ENCODE data around the gene THTPA.
"Not testable (repeated sequence)": the region's sequence is repeated elsewhere in the genome, so short reads cannot be mapped to it uniquely, and the experiment has no call there.

Gene THTPA

DNA sequence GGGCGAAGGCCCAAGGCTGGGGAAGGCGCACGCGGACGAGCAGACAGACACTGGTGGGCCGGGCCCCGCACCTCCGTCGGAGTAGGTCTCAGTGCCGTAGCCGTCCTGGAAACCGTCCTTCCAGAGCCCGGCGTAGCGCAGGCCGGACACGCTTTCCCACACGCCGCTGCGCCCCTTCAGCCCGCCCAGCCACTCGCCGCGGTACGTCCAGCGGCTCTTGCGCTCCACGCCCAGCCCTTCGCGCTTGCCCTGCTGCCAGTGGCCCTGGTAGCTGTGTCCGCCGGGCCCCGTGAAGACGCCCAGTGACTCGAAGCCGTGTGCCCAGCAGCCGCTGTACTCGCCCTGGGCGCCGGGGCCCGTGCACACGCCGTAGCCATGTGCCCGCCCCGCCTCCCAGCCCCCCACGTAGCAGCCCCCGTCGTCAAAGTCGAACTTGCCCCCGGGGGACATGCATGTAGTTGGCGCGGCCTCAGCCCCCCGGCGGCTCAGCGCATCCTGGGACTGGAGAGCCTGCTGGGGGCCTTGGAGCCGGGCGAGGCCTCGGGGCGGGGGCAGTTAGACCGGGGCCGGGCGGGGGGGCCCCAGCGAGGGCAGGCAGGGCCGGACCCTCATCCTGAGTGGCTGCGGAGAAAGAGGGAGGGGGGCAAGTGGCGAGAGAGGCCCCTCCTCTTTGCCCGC lies 21.1 kb downstream of the THTPA start:
- Histone ChIP-seq H3K27ac (ENCODE audit: insufficient read depth, low read depth, low read length, poor library complexity, severe bottlenecking) (no peak overlapping the region), H3K27me3 (ENCODE audit: control insufficient read depth, insufficient read depth, low read length, poor library complexity, severe bottlenecking) (peaks cover 38% of the 10 kb centered on the region), H3K4me1 (ENCODE audit: control insufficient read depth, insufficient read depth, low read length) (peaks cover 15% of the 10 kb centered on the region), H3K9me3 (ENCODE audit: control insufficient read depth, low read length) (no peaks in the 10 kb centered on the region), H3K4me3 (ENCODE audit: insufficient read depth, low read depth, low read length) (peak overlapping the region; percentile 51), H3K36me3 (ENCODE audit: control insufficient read depth, insufficient read depth, low read length) (no peaks in the 10 kb centered on the region)
- 2% methylated on average over 67 of the region's 67 CpGs for WGBS, 2 experiments

GRCh38 chr14:23577710-23578392 lies 21.8 kb downstream of the THTPA start:
- H3K4me3 ChIP-seq (ENCODE audit: insufficient read depth, low read depth, low read length) = peak overlapping the region; percentile 51
- peaks cover 15% of the 10 kb centered on the region for H3K4me1 ChIP-seq (ENCODE audit: control insufficient read depth, insufficient read depth, low read length)
- no peaks in the 10 kb centered on the region for H3K9me3 ChIP-seq (ENCODE audit: control insufficient read depth, low read length)
- no peak overlapping the region for H3K27ac ChIP-seq (ENCODE audit: insufficient read depth, low read depth, low read length, poor library complexity, severe bottlenecking)
- H3K36me3 ChIP-seq (ENCODE audit: control insufficient read depth, insufficient read depth, low read length) = no peaks in the 10 kb centered on the region
- 2% methylated on average over 19 to 24 of the region's 24 CpGs for WGBS, 2 experiments
- peaks cover 38% of the 10 kb centered on the region for H3K27me3 ChIP-seq (ENCODE audit: control insufficient read depth, insufficient read depth, low read length, poor library complexity, severe bottlenecking)

GRCh38 chr14:23578560-23579310 lies 22.7 kb downstream of the THTPA start, which contains the start of gene JPH4:
JPH4 (minus strand) TSS chr14:23578790; CDS start chr14:23577453, 1,337 bp downstream.
- H3K4me3 ChIP-seq (ENCODE audit: insufficient read depth, low read depth, low read length) = peak within 1 kb of the TSS; percentile 51
- no peaks in the 10 kb centered on the region for H3K36me3 ChIP-seq (ENCODE audit: control insufficient read depth, insufficient read depth, low read length)
- no peak within 1 kb of the TSS for H3K27ac ChIP-seq (ENCODE audit: insufficient read depth, low read depth, low read length, poor library complexity, severe bottlenecking)
- 7% methylated on average over 18 of the region's 18 CpGs for WGBS, 2 experiments
- no peaks in the 10 kb centered on the region for H3K9me3 ChIP-seq (ENCODE audit: control insufficient read depth, low read length)
- peaks cover 15% of the 10 kb centered on the region for H3K4me1 ChIP-seq (ENCODE audit: control insufficient read depth, insufficient read depth, low read length)
- peaks cover 38% of the 10 kb centered on the region for H3K27me3 ChIP-seq (ENCODE audit: control insufficient read depth, insufficient read depth, low read length, poor library complexity, severe bottlenecking)

- peaks cover 38% of the 10 kb centered on the region for H3K27me3 ChIP-seq (ENCODE audit: control insufficient read depth, insufficient read depth, low read length, poor library complexity, severe bottlenecking)
- peaks cover 15% of the 10 kb centered on the region for H3K4me1 ChIP-seq (ENCODE audit: control insufficient read depth, insufficient read depth, low read length)
- no peak overlapping the region for H3K27ac ChIP-seq (ENCODE audit: insufficient read depth, low read depth, low read length, poor library complexity, severe bottlenecking)
- WGBS, 2 experiments = 77 to 80% methylated on average over 3 of the region's 3 CpGs
- no peaks in the 10 kb centered on the region for H3K9me3 ChIP-seq (ENCODE audit: control insufficient read depth, low read length)
- no peaks in the 10 kb centered on the region for H3K36me3 ChIP-seq (ENCODE audit: control insufficient read depth, insufficient read depth, low read length)
- H3K4me3 ChIP-seq (ENCODE audit: insufficient read depth, low read depth, low read length) = no peak overlapping the region
These were observed 23.2 kb downstream of the THTPA start for GRCh38 chr14:23579311-23579630.

- Histone ChIP-seq H3K27ac (ENCODE audit: insufficient read depth, low read depth, low read length, poor library complexity, severe bottlenecking) (no peak overlapping the region), H3K9me3 (ENCODE audit: control insufficient read depth, low read length) (no peaks in the 10 kb centered on the region), H3K27me3 (ENCODE audit: control insufficient read depth, insufficient read depth, low read length, poor library complexity, severe bottlenecking) (peaks cover 38% of the 10 kb centered on the region), H3K4me3 (ENCODE audit: insufficient read depth, low read depth, low read length) (no peak overlapping the region), H3K4me1 (ENCODE audit: control insufficient read depth, insufficient read depth, low read length) (peaks cover 15% of the 10 kb centered on the region), H3K36me3 (ENCODE audit: control insufficient read depth, insufficient read depth, low read length) (no peaks in the 10 kb centered on the region)
These were observed 23.7 kb downstream of the THTPA start for GRCh38 chr14:23579739-23580138.

- peaks cover 34% of the 10 kb centered on the region for H3K27me3 ChIP-seq (ENCODE audit: control insufficient read depth, insufficient read depth, low read length, poor library complexity, severe bottlenecking)
- 92 to 93% methylated on average over 24 of the region's 24 CpGs for WGBS, 2 experiments
- peaks cover 15% of the 10 kb centered on the region for H3K4me1 ChIP-seq (ENCODE audit: control insufficient read depth, insufficient read depth, low read length)
- H3K36me3 ChIP-seq (ENCODE audit: control insufficient read depth, insufficient read depth, low read length) = no peaks in the 10 kb centered on the region
- no peak overlapping the region for H3K27ac ChIP-seq (ENCODE audit: insufficient read depth, low read depth, low read length, poor library complexity, severe bottlenecking)
- no peaks in the 10 kb centered on the region for H3K9me3 ChIP-seq (ENCODE audit: control insufficient read depth, low read length)
- H3K4me3 ChIP-seq (ENCODE audit: insufficient read depth, low read depth, low read length) = no peak overlapping the region
These were observed 24.3 kb downstream of the THTPA start for GRCh38 chr14:23580152-23580926.

GRCh38 chr14:23580948-23581281 lies 24.8 kb downstream of the THTPA start:
- Histone ChIP-seq H3K27ac (ENCODE audit: insufficient read depth, low read depth, low read length, poor library complexity, severe bottlenecking) (no peak overlapping the region), H3K9me3 (ENCODE audit: control insufficient read depth, low read length) (no peaks in the 10 kb centered on the region), H3K36me3 (ENCODE audit: control insufficient read depth, insufficient read depth, low read length) (no peaks in the 10 kb centered on the region), H3K27me3 (ENCODE audit: control insufficient read depth, insufficient read depth, low read length, poor library complexity, severe bottlenecking) (peaks cover 29% of the 10 kb centered on the region), H3K4me1 (ENCODE audit: control insufficient read depth, insufficient read depth, low read length) (peaks cover 15% of the 10 kb centered on the region), H3K4me3 (ENCODE audit: insufficient read depth, low read depth, low read length) (no peak overlapping the region)
- 88 to 94% methylated on average over 6 to 7 of the region's 8 CpGs for WGBS, 2 experiments

- peaks cover 6% of the 10 kb centered on the region for H3K27me3 ChIP-seq (ENCODE audit: control insufficient read depth, insufficient read depth, low read length, poor library complexity, severe bottlenecking)
- WGBS, 2 experiments = 89 to 91% methylated on average over 3 of the region's 3 CpGs
- no peaks in the 10 kb centered on the region for H3K9me3 ChIP-seq (ENCODE audit: control insufficient read depth, low read length)
These were observed 27.1 kb downstream of the THTPA start for GRCh38 chr14:23582906-23583760.

DNA sequence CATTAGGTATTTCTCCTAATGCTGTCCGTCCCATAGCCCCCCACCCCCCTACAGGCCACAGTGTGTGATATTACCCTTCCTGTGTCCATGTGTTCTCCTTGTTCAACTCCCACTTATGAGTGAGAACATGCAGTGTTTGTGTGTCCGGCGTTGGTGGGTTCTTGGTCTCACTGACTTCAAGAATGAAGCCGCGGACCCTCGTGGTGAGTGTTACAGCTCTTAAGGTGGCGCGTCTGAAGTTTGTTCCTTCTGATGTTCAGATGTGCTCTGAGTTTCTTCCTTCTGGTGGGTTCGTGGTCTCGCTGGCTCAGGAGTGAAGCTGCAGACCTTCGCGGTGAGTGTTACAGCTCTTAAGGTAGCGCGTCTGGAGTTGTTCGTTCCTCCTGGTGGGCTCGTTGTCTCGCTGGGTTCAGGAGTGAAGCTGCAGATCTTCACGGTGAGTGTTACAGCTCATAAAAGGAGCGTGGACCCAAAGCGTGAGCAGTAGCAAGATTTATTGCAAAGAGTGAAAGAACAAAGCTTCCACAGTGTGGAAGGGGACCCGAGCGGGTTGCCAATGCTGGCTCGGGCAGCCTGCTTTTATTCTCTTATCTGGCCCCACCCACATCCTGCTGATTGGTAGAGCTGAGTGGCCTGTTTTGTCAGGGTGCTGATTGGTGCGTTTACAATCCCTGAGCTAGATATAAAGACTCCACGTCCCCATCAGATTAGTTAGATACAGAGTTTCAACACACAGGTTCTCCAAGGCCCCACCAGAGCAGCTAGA lies 27.9 kb downstream of the THTPA start:
- not testable (repeated sequence) for H3K4me1 ChIP-seq (ENCODE audit: control insufficient read depth, insufficient read depth, low read length); H3K4me3 ChIP-seq (ENCODE audit: insufficient read depth, low read depth, low read length); H3K27me3 ChIP-seq (ENCODE audit: control insufficient read depth, insufficient read depth, low read length, poor library complexity, severe bottlenecking); H3K36me3 ChIP-seq (ENCODE audit: control insufficient read depth, insufficient read depth, low read length); H3K9me3 ChIP-seq (ENCODE audit: control insufficient read depth, low read length); H3K27ac ChIP-seq (ENCODE audit: insufficient read depth, low read depth, low read length, poor library complexity, severe bottlenecking)
- WGBS, 2 experiments = 94 to 96% methylated on average over 22 of the region's 25 CpGs

More at GRCh38 chr14:23582906-23583760, 27.1 kb downstream of the THTPA start:
- no peak overlapping the region for H3K4me3 ChIP-seq (ENCODE audit: insufficient read depth, low read depth, low read length)
- peaks cover 9% of the 10 kb centered on the region for H3K4me1 ChIP-seq (ENCODE audit: control insufficient read depth, insufficient read depth, low read length)
- no peak overlapping the region for H3K27ac ChIP-seq (ENCODE audit: insufficient read depth, low read depth, low read length, poor library complexity, severe bottlenecking)
- H3K36me3 ChIP-seq (ENCODE audit: control insufficient read depth, insufficient read depth, low read length) = no peaks in the 10 kb centered on the region
